ENCODE data around the gene HTR2C.
A peak's percentile ranks its signal among the peaks of the same experiment; 100 is the strongest.
"Not testable (repeated sequence)": the region's sequence is repeated elsewhere in the genome, so short reads cannot be mapped to it uniquely, and the experiment has no call there.

Gene HTR2C

GRCh38 chrX:114583646-114584374 is at the start of gene HTR2C:
HTR2C (plus strand) TSS chrX:114584086; CDS start chrX:114726937, 142,851 bp downstream.
- peak in 1 of 2 experiments; percentile 14 for DNase-seq

- peak in 1 of 2 experiments; percentile 7 for DNase-seq
Measured at GRCh38 chrX:114580336-114580735, 3.5 kb upstream of the HTR2C start.

GRCh38 chrX:114581528-114582263 is 2.2 kb upstream of the HTR2C start:
- DNase-seq, result peak; percentile 30 to 54

- DNase-seq, result peak in 1 of 2 experiments; percentile 42
Measured at GRCh38 chrX:114582264-114582632, 1.6 kb upstream of the HTR2C start.

GRCh38 chrX:114582698-114583395 is 1.0 kb upstream of the HTR2C start:
- peak in 1 of 2 experiments; percentile 4 for DNase-seq

GRCh38 chrX:114584375-114584943 is 573 bp downstream of the HTR2C start:
- DNase-seq, result peak in 1 of 2 experiments; percentile 44

GRCh38 chrX:114584983-114585842 is 1.3 kb downstream of the HTR2C start:
- DNase-seq, result peak in 1 of 2 experiments; percentile 48

GRCh38 chrX:114591121-114591520 is 7.2 kb downstream of the HTR2C start:
- DNase-seq, result no peak

GRCh38 chrX:114599305-114599704 is 15.4 kb downstream of the HTR2C start:
- DNase-seq, result no peak

- DNase-seq, result no peak
Measured at GRCh38 chrX:114599911-114600310, 16.0 kb downstream of the HTR2C start.

GRCh38 chrX:114606619-114607018 is 22.7 kb downstream of the HTR2C start:
- DNase-seq, result not testable (repeated sequence)

GRCh38 chrX:114611018-114611619 is 27.2 kb downstream of the HTR2C start:
- DNase-seq, result peak; percentile 7 to 70

GRCh38 chrX:114615765-114616164 is 31.9 kb downstream of the HTR2C start:
- DNase-seq, result no peak

GRCh38 chrX:114619874-114620273 is 36.0 kb downstream of the HTR2C start:
- peak in 1 of 2 experiments; percentile 21 for DNase-seq

GRCh38 chrX:114626323-114626722 is 42.4 kb downstream of the HTR2C start:
- peak in 1 of 2 experiments; percentile 34 for DNase-seq

- no peak for DNase-seq
Measured at GRCh38 chrX:114635986-114636385, 52.1 kb downstream of the HTR2C start.

GRCh38 chrX:114650351-114650750 is 66.5 kb downstream of the HTR2C start:
- DNase-seq, result no peak

GRCh38 chrX:114675365-114675764 is 91.5 kb downstream of the HTR2C start:
- DNase-seq, result no peak

- DNase-seq, result not testable (repeated sequence)
Measured at GRCh38 chrX:114700533-114700932, 116.6 kb downstream of the HTR2C start.

- no peak for DNase-seq
Measured at GRCh38 chrX:114709406-114709805, 125.5 kb downstream of the HTR2C start.

GRCh38 chrX:114710571-114710970 is 126.7 kb downstream of the HTR2C start:
- no peak for DNase-seq

- no peak for DNase-seq
Measured at GRCh38 chrX:114712466-114712865, 128.6 kb downstream of the HTR2C start.

All from NCI-H524 (cell line).